Stimulated activated CD4-positive, alpha-beta T cell treated with anti-CD3 and anti-CD28 coated beads, Interleukin-1b, Interleukin-23, amount 100 ng/mL, for 1 hour (primary cell): ENCODE measurements around the gene NAGPA.
"Not testable (repeated sequence)": the region's sequence is repeated elsewhere in the genome, so short reads cannot be mapped to it uniquely, and the experiment has no call there.

Experiments used
- DNase-seq, 2 donors: peaks; one replicate each; pipeline ENCODE4 v3.0.0-alpha.2; 2020; ENCODE audit warnings: low read depth in 2 of 2

The NAGPA gene

GRCh38 chr16:5060073-5060641 lies 26.4 kb upstream of the NAGPA start:
- no peak for DNase-seq

DNA sequence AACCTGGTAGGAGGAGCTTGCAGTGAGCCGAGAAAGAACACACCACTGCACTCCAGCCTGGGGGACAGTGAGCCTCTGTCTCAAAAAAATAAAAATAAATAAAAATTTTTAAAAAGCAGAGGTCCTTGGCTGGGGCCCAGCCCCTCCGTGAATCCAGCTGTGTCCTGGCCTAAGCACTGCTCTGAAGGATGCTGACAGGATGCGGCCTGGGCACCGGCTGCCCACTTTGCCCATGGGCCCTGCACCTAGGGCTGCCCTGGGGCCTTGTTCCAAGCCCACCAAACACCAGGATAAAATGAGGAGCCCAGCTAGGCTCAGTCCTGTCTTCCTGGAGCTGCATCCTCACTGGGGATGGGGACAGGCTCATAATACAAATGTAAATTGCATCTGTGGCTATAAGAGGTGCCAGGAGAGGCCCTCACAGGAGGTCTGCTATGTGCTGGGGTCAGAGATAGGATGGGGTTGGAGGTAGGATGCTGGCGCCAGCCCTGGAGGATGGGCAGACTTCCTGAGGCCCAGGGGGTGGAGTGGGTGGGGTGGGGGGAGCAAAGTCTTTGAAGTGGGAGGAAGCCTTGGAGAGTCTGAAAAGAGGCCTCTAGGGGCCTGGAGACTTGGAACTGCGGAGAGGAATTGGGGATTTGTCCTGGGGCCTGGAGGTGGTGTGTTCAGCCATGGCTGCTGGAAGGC lies 25.8 kb upstream of the NAGPA start:
- DNase-seq = no peak

DNA sequence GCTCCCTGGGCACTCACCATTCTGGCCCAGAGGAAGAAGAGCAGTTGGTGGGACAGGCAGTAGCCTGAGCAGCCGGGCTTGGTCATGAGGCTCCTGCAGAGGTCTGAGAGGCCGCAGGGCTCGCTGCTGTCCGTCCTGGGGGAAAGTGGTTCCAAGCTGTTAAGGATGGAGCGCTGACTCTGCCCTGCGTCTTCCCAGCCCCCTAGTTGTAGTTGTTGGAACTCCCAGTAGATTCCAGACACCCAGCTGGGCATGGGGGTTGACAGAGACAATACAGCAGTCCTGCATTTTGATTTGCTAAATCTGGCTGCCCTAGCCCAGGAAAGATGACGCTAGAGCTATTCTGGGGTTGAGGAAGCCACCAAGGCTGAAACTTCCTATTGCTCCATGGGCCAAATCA lies 24.7 kb upstream of the NAGPA start:
- DNase-seq = no peak

DNA sequence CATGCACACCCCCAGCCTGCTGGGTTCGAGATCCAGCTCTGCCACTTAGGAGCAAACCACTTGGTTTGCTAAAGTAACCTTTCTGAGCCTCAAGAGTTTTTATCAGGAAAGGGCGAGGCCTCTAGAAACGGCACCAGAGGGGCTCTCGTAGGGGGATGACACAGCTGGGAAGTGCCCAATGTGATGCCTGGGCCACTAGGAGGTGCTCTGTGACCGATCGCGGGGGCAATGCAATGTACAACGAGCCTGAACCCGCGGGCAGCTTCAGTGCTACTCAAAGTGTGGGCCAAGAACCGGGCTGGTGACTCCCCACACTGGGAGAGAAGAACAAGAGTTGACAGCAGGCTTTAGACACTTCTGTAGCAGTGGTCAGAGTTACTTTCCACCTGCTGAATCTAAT lies 22.6 kb upstream of the NAGPA start:
- no peak for DNase-seq

DNA sequence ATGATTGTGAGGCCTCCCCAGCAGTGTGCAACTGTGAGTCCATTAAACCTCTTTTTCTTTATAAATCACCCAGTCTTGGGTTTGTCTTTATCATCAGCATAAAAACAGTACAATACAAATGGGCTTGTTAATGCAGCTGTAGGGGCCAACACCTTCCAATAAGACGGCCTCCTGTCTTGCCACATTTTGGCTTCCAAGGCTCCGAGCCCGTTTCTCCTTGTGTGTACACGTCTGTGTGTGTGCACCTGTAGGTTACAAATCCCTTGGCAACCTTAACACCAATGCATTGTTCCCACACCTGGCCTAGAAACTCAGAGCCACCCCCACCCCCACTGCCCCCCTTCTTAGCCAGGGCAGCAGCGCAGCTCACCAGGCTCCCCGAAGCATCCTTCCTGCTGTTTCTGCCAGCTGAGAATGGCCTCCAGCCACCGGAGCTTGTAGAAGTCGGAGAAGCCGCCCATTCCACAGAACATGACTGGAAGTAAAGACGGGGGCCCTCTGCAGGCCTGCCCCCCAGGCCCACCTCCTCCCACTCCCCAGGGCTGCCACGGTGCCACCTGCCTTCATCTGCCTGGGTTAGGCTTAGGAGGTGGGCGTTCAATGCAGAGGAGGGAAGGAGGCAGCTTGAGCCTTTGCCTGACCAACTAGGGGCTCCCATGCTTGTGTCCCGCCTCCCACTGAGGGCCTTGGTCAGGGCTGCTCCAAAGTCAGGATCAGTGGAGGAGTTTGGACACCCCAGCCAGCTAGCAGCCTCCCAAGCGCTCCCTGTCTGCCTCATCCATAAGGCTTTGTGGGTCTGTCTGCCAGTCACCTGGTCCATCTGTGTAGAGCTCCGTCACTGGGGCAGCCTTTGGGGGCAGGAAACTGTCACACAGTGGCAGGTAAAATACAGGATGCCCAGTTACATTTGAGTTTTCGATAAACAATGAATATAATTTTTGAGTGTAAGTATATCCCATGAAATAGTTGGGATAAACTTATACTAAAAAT lies 21.4 kb upstream of the NAGPA start:
- DNase-seq = no peak

DNA sequence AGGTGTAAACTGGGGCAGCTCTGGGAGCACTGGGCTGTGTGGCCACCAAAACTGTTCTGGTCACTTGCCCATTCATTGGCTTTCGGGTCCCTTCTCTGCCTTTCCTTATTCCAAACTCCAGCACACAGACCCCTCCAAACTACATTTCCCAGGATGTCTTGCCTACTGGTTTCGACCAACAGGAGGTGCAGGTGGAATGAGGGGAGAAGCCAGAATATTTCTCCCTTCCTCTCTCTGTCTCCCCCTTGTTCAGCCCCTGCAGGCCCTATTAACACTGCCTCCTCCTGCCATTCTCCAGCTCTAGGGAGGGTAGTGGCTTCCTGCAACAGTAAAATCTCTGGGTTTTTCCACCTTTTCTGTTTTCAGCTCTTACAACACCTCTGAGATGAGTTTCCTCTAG lies 13.2 kb upstream of the NAGPA start:
- DNase-seq = no peak

- no peak for DNase-seq
Measured at GRCh38 chr16:5045499-5046115, 11.9 kb upstream of the NAGPA start.

- not testable (repeated sequence) for DNase-seq
Measured at GRCh38 chr16:5044581-5044980, 10.8 kb upstream of the NAGPA start.

DNA sequence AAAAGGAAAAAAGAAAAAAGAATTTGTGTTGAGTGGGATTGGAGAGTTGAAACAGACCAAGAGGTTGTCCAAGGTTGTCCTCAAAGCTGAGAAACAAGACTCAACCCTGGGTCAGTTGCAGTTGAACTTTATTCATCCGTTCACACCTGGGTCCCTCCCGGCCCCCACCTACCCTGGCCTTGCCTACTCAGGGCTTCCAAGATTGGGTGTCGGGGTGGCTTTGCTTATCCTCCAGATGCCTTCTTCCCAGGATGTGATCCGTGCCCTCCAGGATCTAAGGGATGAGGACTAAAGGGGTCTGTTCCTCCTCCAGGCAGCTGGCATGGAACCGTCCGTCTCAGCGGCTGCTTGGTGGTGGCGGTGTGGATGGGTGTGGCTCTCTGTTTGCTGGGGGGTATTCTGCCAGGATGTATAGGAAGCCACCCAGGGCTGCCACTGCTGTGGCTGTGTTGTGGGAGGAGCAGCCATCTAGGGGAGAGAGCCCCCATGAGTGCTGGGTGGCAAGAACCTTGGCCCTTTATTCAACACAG lies 10.3 kb upstream of the NAGPA start:
- DNase-seq = no peak

GRCh38 chr16:5042574-5043171 lies 8.9 kb upstream of the NAGPA start:
- DNase-seq = no peak

- DNase-seq = no peak
Measured at GRCh38 chr16:5041600-5042133, 7.9 kb upstream of the NAGPA start.

DNA sequence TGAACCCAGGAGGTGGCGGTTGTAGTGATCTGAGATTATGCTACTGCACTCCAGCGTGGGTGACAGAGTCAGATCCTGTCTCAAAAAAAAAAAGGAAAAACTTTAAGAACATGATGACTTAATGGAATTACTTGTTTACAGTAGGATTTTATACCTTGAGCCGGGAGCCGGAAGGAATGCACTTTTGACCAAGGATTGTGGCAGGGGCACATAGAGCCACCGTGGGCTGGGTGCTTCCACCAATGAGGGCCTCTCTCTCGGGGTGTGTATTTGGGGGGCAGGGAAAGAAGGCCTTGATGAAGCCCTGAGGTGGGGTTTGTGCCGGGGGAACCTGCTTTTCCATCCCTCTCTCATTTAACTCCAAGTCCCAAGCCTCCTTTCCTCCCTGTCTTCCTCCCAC lies 6.7 kb upstream of the NAGPA start:
- DNase-seq = no peak

- no peak for DNase-seq
Measured at GRCh38 chr16:5036228-5037156, 2.8 kb upstream of the NAGPA start.

GRCh38 chr16:5035909-5036227 lies 2.1 kb upstream of the NAGPA start:
- DNase-seq = no peak

GRCh38 chr16:5034167-5034523 lies 410 bp upstream of the NAGPA start:
- DNase-seq = no peak

- no peak for DNase-seq
Measured at GRCh38 chr16:5032748-5033167, 977 bp downstream of the NAGPA start.

GRCh38 chr16:5031601-5032000 lies 2.1 kb downstream of the NAGPA start:
- DNase-seq = no peak

GRCh38 chr16:5030251-5030870 lies 3.4 kb downstream of the NAGPA start:
- DNase-seq = no peak

DNA sequence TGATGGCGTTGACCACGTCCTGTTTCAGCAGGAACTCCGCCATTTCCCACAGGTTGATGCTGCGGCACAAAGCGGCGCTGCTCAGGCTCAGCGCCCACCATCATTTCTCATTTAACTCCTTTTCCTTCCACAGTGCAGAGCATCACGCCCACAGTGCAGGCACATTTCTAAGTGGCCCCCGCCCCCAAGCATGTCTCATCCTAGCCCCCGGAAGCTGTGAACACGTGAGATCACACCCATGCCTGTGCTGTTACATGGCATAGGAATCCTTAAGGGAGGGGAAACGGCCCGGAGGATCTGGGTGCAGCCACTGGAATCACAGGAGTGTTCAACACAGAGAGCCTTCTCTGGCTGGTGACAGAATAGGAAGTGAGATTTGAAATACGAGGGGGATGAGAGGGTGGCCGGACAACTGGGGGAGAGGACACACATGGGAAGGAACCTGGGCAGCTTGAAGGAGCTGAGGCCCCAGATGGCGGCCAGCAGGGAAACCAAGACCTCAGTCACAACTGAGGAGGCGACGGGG lies 4.7 kb downstream of the NAGPA start:
- DNase-seq = no peak
